ENCODE data around the gene SIRT4.
"Not testable (repeated sequence)": the region's sequence is repeated elsewhere in the genome, so short reads cannot be mapped to it uniquely, and the experiment has no call there.

SIRT4 gene

GRCh38 chr12:120335447-120335846, 33.3 kb downstream of the SIRT4 start:
- DNase-seq (ENCODE audit: low read depth in 2 of 2) = not testable (repeated sequence)

GRCh38 chr12:120336392-120336791, 34.3 kb downstream of the SIRT4 start:
- DNase-seq (ENCODE audit: low read depth in 2 of 2) = not testable (repeated sequence)

GRCh38 chr12:120337730-120338129, 35.6 kb downstream of the SIRT4 start:
- no peak for DNase-seq (ENCODE audit: low read depth in 2 of 2)

GRCh38 chr12:120339256-120339655, 37.1 kb downstream of the SIRT4 start:
- DNase-seq (ENCODE audit: low read depth in 2 of 2) = no peak

- DNase-seq (ENCODE audit: low read depth in 2 of 2) = no peak
Measured at GRCh38 chr12:120342175-120343038, 40.3 kb downstream of the SIRT4 start.

- no peak for DNase-seq (ENCODE audit: low read depth in 2 of 2)
Measured at GRCh38 chr12:120343039-120343537, 41.0 kb downstream of the SIRT4 start.

- no peak for DNase-seq (ENCODE audit: low read depth in 2 of 2)
Measured at GRCh38 chr12:120343692-120344091, 41.6 kb downstream of the SIRT4 start.

GRCh38 chr12:120346031-120346430, 43.9 kb downstream of the SIRT4 start:
- DNase-seq (ENCODE audit: low read depth in 2 of 2) = no peak

- DNase-seq (ENCODE audit: low read depth in 2 of 2) = no peak
Measured at GRCh38 chr12:120346681-120347080, 44.6 kb downstream of the SIRT4 start.

- DNase-seq (ENCODE audit: low read depth in 2 of 2) = no peak
Measured at GRCh38 chr12:120347766-120348165, 45.6 kb downstream of the SIRT4 start.

- no peak for DNase-seq (ENCODE audit: low read depth in 2 of 2)
Measured at GRCh38 chr12:120350576-120351350, 48.6 kb downstream of the SIRT4 start.

- no peak for DNase-seq (ENCODE audit: low read depth in 2 of 2)
Measured at GRCh38 chr12:120352117-120352516, 50.0 kb downstream of the SIRT4 start.

- DNase-seq (ENCODE audit: low read depth in 2 of 2) = no peak
Measured at GRCh38 chr12:120353136-120353535, 51.0 kb downstream of the SIRT4 start.

- DNase-seq (ENCODE audit: low read depth in 2 of 2) = no peak
Measured at GRCh38 chr12:120353556-120354317, 51.6 kb downstream of the SIRT4 start.

- peak; percentile 37 to 53 for DNase-seq (ENCODE audit: low read depth in 2 of 2)
Measured at GRCh38 chr12:120356567-120357030, 54.5 kb downstream of the SIRT4 start.

- no peak for DNase-seq (ENCODE audit: low read depth in 2 of 2)
Measured at GRCh38 chr12:120357104-120357503, 55.0 kb downstream of the SIRT4 start.

GRCh38 chr12:120358412-120359100, 56.4 kb downstream of the SIRT4 start:
- no peak for DNase-seq (ENCODE audit: low read depth in 2 of 2)

GRCh38 chr12:120359128-120359527, 57.0 kb downstream of the SIRT4 start:
- DNase-seq (ENCODE audit: low read depth in 2 of 2) = no peak

GRCh38 chr12:120361506-120362208, 59.5 kb downstream of the SIRT4 start:
- DNase-seq (ENCODE audit: low read depth in 2 of 2) = no peak

Data from stimulated activated CD8-positive, alpha-beta memory T cell treated with anti-CD3 and anti-CD28 coated beads, Interleukin-2, amount 100 ng/mL, for 1 hour (primary cell).